HG03457 (cell line): ENCODE measurements around the gene ACP4.

Experiments used
- ATAC-seq: cut with Tn5 transposase; IDR thresholded peaks from one replicate; pipeline ENCODE4 v1.9.1; 2021; ENCODE audit warnings: moderate number of reproducible peaks; ENCODE audit not compliant: unreplicated experiment

Gene ACP4

GRCh38 chr19:50839712-50840655, 49.8 kb downstream of the ACP4 start:
- no peak for ATAC-seq

DNA sequence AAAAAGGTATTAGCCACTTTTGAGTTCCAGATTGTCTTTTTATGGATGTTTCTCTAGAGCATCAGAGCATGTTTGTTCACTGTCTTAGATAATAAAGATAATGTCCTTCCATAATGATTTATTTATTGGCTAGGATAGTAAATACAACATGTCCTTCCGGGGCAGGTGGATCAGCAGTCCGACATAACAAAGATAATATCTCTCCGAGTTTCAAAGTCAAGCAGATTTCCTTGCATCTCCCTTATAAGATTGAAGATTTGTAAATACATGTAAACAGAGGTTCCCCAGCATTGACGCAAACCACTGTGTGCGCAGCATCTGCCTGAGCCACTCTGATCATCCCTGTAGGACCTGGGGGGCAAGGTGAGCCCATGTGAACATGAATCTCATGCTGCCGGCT, 51.9 kb downstream of the ACP4 start:
- ATAC-seq: no peak

- no peak for ATAC-seq
Observed at GRCh38 chr19:50843205-50843604, 53.0 kb downstream of the ACP4 start.

DNA sequence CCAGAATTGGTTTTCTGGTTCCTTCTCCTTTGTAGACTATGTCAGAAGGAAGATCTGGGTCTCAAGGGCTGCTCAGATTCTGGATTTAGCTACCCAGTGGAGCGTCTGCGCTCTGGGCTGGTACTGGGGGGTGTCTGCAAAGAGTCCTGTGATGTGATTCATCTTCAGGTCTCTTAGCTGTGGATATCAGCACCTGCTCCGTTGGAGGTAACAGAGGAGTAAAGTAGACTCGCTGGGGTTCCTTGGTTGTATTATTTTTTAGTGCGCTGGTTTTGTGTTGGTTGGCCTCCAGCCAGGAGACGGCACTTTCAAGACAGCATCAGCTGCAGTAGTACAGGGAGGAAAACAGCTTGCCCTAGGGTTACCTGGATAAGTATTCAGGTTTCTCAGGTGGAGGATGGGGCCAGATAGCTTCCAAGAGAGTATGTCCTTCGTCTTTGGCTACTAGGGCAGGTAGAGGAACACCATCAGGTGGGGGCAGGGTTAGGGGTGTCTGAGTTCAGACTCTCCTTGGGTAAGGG, 53.5 kb downstream of the ACP4 start:
- no peak for ATAC-seq

- ATAC-seq: no peak
Observed at GRCh38 chr19:50844296-50844935, 54.2 kb downstream of the ACP4 start.
